CD4-positive, alpha-beta T cell (primary cell): ENCODE data around the gene PDGFRB. TPM values are rescaled to one million over a fixed set of nuclear protein-coding genes. Genes with fewer than 3 reads are reported as not detected.

ENCODE experiments used
- ATAC-seq: fragments of 200-7000 bp; cut with Tn5 transposase; one replicate; pipeline ENCODE4 v1.10.0; 2022; ENCODE audit warnings: mild to moderate bottlenecking; ENCODE audit not compliant: poor library complexity
- CTCF ChIA-PET: fragments of 350-600 bp; sonication (Branson Sonifier 250); formaldehyde crosslinking; loops from one replicate; lab custom pipeline; 2021; ENCODE audit warnings: antibody characterized with exemption, inconsistent platforms; lab: Charles Lee
- POLR2A ChIA-PET: fragments of 350-600 bp; sonication (Branson Sonifier 250); formaldehyde crosslinking; loops from one replicate; lab custom pipeline; 2021; ENCODE audit warnings: antibody characterized with exemption, inconsistent platforms; lab: Charles Lee
- DNase-seq, 14 experiments: peaks; one replicate each; pipeline ENCODE4 v3.0.0-alpha.2; 2013 to 2020; ENCODE audit warnings: mixed read lengths in 2 of 14
- H3K27ac ChIP-seq, 2 donors: one replicate each; pipeline versions ENCODE4 v1.5.1 to v1.7.0; 2013; ENCODE audit warnings: low read length in 2 of 2, low read depth in 1 of 2, mild to moderate bottlenecking in 1 of 2
- H3K27me3 ChIP-seq, 2 experiments: 1 replicate in 1 of 2; 2 replicates in 1 of 2; pipeline versions ENCODE4 v1.6.1 to v1.7.0; 2013; ENCODE audit warnings: low read length in 2 of 2, control low read depth in 1 of 2, mild to moderate bottlenecking in 1 of 2, moderate library complexity in 1 of 2; ENCODE audit not compliant: insufficient read depth in 2 of 2, control insufficient read depth in 1 of 2
- H3K36me3 ChIP-seq: one replicate; pipeline ENCODE4 v1.6.1; 2013; ENCODE audit warnings: low read length, control low read depth; ENCODE audit not compliant: insufficient read depth
- H3K4me1 ChIP-seq: one replicate; pipeline ENCODE4 v1.6.1; 2013; ENCODE audit warnings: low read length, control low read depth; ENCODE audit not compliant: insufficient read depth
- H3K4me3 ChIP-seq: one replicate; pipeline ENCODE4 v1.5.1; 2013; ENCODE audit warnings: mild to moderate bottlenecking, low read length, moderate library complexity
- H3K9me3 ChIP-seq, 2 experiments: 1 replicate in 1 of 2; 2 replicates in 1 of 2; pipeline versions ENCODE4 v1.6.1 to v1.7.0; 2013; ENCODE audit warnings: low read length in 2 of 2, mild to moderate bottlenecking in 2 of 2, control low read depth in 1 of 2, moderate library complexity in 1 of 2; ENCODE audit not compliant: control insufficient read depth in 1 of 2, insufficient read depth in 1 of 2
- H3K27ac Mint-ChIP-seq: one replicate; pipeline ENCODE4 v1.8.0; 2020; ENCODE audit warnings: mixed read lengths
- H3K27me3 Mint-ChIP-seq: one replicate; pipeline ENCODE4 v1.8.0; 2021; ENCODE audit warnings: mixed read lengths
- H3K36me3 Mint-ChIP-seq: one replicate; pipeline ENCODE4 v1.8.0; 2021; ENCODE audit warnings: low read depth, mixed read lengths
- H3K4me1 Mint-ChIP-seq: one replicate; pipeline ENCODE4 v1.8.0; 2021; ENCODE audit warnings: low read depth, mixed read lengths
- H3K4me3 Mint-ChIP-seq: one replicate; pipeline ENCODE4 v1.8.0; 2020; ENCODE audit warnings: mild to moderate bottlenecking, mixed read lengths
- H3K9me3 Mint-ChIP-seq: one replicate; pipeline ENCODE4 v1.8.0; 2020; ENCODE audit warnings: mixed read lengths
- intact Hi-C, 2 experiments: fragments of 100-400 bp; cut with DNase I in 1 of 2; cut with micrococcal nuclease in 1 of 2; formaldehyde crosslinking; loops; one replicate each; pipeline versions ENCODE4 v1.15.1 to v1.9.0; 2023 to 2025; cut with DNase I, micrococcal nuclease
- total RNA-seq, 174 experiments: library from RNA in 2 of 174; stranded (reverse) in 2 of 174; gene quantifications; one replicate each; pipeline ENCODE4 v1.2.3 and lab custom pipeline; 2021 to 2026
- TF ChIP-seq, protein P1 (sequence below): fragments of 200-600 bp; IDR thresholded peaks from one replicate; pipeline ENCODE4 v1.8.0; 2022; ENCODE audit warnings: antibody characterized with exemption, mild to moderate bottlenecking

PDGFRB gene
- total RNA-seq, 2 experiments from 2014 or later = not detected

GRCh38 chr5:150196514-150196913 is 40.9 kb upstream of the PDGFRB start:
- Mint-ChIP-seq H3K4me1 (no peaks in the 10 kb centered on the region), H3K27ac (no peak overlapping the region), H3K36me3 (no peaks in the 10 kb centered on the region), H3K27me3 (peaks cover 20% of the 10 kb centered on the region), H3K4me3 (no peak overlapping the region), H3K9me3 (no peaks in the 10 kb centered on the region)
- intact Hi-C loops = no loop called here
- no peak overlapping the region for H3K27ac ChIP-seq
- no peak for ATAC-seq
- H3K36me3 ChIP-seq = no peaks in the 10 kb centered on the region
- no peak for DNase-seq
- TF ChIP-seq, protein P1, sequence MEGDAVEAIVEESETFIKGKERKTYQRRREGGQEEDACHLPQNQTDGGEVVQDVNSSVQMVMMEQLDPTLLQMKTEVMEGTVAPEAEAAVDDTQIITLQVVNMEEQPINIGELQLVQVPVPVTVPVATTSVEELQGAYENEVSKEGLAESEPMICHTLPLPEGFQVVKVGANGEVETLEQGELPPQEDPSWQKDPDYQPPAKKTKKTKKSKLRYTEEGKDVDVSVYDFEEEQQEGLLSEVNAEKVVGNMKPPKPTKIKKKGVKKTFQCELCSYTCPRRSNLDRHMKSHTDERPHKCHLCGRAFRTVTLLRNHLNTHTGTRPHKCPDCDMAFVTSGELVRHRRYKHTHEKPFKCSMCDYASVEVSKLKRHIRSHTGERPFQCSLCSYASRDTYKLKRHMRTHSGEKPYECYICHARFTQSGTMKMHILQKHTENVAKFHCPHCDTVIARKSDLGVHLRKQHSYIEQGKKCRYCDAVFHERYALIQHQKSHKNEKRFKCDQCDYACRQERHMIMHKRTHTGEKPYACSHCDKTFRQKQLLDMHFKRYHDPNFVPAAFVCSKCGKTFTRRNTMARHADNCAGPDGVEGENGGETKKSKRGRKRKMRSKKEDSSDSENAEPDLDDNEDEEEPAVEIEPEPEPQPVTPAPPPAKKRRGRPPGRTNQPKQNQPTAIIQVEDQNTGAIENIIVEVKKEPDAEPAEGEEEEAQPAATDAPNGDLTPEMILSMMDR = no peak
- H3K9me3 ChIP-seq = peaks cover 0 to 4% of the 10 kb centered on the region in 2 experiments
- no peak overlapping the region for H3K4me3 ChIP-seq
- peaks cover 0 to 13% of the 10 kb centered on the region in 2 experiments for H3K27me3 ChIP-seq
- ChIA-PET CTCF (no interaction called here), POLR2A (no interaction called here)
- H3K4me1 ChIP-seq = no peaks in the 10 kb centered on the region

DNA sequence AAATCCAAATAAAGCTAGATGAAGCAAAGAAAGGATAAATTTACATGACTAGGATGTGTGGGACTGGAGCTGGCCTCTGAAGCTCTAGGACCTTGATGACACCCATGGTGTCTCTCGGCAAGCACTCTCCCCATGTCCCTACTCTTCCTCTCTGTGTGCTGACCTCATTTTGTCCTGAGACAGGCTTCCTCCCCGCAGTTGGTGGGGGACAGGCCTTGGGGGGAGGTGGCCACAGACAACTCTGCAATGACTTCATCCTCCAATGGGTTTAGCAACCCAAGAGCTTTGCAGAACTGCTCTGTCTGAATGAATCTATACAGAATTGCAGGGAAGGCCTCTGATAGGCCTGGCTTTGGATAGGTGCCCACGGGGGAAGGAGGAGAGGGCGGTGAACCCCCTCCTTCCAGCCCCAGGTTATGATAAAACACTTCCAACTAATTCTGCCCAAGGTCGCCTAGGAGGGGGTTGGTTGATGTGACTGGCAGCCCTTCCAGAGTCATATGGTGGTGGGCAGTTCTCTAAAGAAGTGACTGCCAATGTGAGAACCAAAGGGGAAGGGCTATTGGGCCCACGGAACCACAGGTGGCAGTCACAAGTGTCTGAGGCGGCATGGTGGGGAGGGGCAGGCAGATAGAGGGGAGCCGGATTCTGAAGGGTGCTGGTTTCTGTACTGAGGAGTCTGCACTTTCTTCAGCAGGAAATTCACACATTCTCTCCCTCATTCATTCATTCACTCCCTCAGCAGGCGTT is 40.3 kb upstream of the PDGFRB start:
- Mint-ChIP-seq H3K27me3 (peaks cover 24% of the 10 kb centered on the region), H3K4me3 (no peak overlapping the region), H3K9me3 (no peaks in the 10 kb centered on the region), H3K27ac (no peak overlapping the region), H3K4me1 (no peaks in the 10 kb centered on the region), H3K36me3 (no peaks in the 10 kb centered on the region)
- CTCF ChIA-PET = no interaction called here
- Histone ChIP-seq H3K27ac (no peak overlapping the region), H3K36me3 (no peaks in the 10 kb centered on the region), H3K27me3 (peaks cover 3 to 14% of the 10 kb centered on the region in 2 experiments), H3K9me3 (peaks cover 0 to 2% of the 10 kb centered on the region in 2 experiments), H3K4me1 (no peaks in the 10 kb centered on the region), H3K4me3 (no peak overlapping the region)
- DNase-seq = no peak
- POLR2A ChIA-PET = no interaction called here
- ATAC-seq = no peak
- intact Hi-C loops = no loop called here
- TF ChIP-seq, protein P1 = no peak

DNA sequence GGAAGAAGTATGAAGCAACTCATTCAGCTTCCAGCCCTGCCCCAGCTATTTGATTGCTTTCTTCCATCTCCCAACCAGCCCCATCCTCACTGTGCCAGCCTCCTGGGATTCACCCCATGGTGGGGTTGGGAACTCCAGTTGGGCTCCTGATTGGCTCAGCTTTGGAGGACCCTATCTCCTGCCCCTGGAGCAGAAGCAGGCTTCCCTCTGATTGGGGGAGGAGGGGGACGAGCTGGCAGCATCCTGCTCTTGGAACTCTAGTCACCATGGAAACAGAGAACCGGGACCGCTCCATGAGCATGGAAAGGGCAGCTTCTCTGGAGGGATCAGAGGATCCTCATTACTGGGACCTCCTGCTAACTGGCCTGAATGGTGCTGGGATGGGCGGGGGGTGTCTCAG is 36.8 kb upstream of the PDGFRB start:
- Mint-ChIP-seq H3K27me3 (peaks cover 44% of the 10 kb centered on the region), H3K4me1 (no peaks in the 10 kb centered on the region), H3K36me3 (no peaks in the 10 kb centered on the region), H3K27ac (no peak overlapping the region), H3K4me3 (no peak overlapping the region), H3K9me3 (no peaks in the 10 kb centered on the region)
- ChIA-PET POLR2A (no interaction called here), CTCF (no interaction called here)
- H3K27ac ChIP-seq = no peak overlapping the region
- ATAC-seq (no peak), DNase-seq (no peak)
- H3K9me3 ChIP-seq = no peaks in the 10 kb centered on the region
- no peaks in the 10 kb centered on the region for H3K4me1 ChIP-seq
- TF ChIP-seq, protein P1 = no peak
- H3K36me3 ChIP-seq = no peaks in the 10 kb centered on the region
- intact Hi-C loops = no loop called here
- H3K27me3 ChIP-seq = peaks cover 26 to 30% of the 10 kb centered on the region in 2 experiments
- no peak overlapping the region for H3K4me3 ChIP-seq
